Hematopoietic multipotent progenitor cell treated with erythropoietin and hydrocortisone succinate and interleukin-3 and kit ligand, for 4 days (in vitro differentiated cells): ENCODE measurements around the gene NUP98.
"Not testable (repeated sequence)": the region's sequence is repeated elsewhere in the genome, so short reads cannot be mapped to it uniquely, and the experiment has no call there.

ENCODE experiments used
- DNase-seq: peaks from one replicate; pipeline ENCODE4 v3.0.0-alpha.2; 2015

NUP98 gene

DNA sequence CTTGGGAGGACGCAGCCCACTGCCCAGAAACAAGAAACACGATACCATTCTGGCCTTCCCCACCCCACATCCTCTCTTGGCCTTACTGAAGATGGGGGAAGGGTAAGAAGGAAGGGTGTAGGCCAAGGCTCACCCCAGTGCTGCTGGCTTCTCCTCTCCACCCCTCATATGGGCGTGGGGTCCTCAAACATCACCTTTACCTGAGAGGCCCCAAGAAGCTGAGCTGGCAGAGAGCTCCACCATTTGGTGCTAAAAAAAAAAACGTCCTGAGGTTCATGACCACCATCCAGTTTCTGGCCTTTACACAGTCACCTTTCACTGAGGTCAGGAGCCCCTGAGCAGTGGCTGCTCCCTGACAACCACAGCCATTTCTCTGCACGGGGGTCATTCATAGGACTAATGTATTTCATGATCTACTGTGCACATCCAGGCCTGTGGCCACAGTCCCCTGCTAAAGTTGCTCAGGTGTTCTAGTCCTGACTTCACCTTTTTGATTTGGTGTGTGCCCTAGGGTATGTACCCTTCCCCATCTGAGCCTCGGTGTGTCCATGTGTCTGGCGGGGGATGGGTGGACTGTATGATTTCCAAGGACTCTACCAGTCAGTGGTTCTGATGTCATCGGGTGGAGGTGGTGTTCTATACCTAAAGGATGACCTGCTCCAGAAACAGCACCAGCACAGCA lies 28.3 kb upstream of the NUP98 start:
- DNase-seq, result no peak

DNA sequence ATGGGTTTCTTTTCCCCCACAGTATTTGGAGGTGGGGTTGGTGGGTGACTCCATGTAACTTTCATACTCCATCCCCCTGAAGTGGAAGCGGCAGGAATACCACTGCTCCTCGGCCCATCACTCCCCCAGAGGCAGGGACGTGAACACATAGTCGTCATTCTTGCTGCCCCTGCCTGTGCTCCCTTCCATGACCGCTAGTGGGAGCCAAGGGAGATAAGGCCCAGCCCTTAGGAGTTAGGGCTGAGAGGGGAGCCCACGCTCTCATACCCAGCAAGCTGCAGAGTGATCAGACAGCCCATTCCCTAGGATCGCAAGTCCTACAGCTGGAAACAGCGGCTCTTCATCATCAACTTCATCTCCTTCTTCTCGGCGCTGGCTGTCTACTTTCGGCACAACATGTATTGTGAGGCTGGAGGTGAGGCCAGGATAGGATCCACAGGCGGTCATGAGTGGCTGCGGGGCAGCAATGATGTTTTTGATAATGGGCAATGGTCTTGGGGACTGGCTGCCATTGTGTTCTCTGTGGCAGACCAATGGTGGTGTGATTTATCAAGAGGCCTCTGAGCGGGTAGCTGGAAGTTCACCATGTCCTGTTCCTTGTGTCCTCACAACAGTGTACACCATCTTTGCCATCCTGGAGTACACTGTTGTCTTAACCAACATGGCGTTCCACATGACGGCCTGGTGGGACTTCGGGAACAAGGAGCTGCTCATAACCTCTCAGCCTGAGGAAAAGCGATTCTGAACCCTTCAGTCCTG lies 27.5 kb upstream of the NUP98 start:
- DNase-seq, result peak; percentile 96

DNA sequence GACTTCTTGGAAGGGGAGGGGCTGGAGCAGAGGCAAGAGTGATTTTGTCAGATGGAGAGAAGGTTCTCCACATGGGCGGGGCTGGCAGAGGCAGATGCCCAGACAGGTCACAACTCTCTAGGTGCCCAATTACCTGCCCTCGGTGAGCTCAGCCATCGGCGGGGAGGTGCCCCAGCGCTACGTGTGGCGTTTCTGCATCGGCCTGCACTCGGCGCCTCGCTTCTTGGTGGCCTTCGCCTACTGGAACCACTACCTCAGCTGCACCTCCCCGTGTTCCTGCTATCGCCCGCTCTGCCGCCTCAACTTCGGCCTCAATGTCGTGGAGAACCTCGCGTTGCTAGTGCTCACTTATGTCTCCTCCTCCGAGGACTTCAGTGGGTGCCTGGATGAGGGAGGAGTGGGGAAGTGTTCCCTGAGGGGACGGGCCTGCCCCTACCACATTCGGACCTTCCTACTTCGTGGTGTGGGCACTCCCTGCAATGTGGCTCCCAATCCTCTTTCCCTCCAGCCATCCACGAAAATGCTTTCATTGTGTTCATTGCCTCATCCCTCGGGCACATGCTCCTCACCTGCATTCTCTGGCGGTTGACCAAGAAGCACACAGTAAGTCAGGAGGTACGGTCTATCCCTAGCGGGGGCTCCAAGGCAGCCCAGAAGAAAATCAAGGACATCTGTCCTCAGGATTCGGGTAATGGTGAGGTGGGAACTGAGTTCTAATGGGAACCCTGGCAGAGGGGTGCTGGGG lies 26.6 kb upstream of the NUP98 start:
- no peak for DNase-seq

GRCh38 chr11:3823303-3823702 lies 25.9 kb upstream of the NUP98 start:
- DNase-seq, result no peak

- no peak for DNase-seq
Measured at GRCh38 chr11:3822312-3822711, 25.0 kb upstream of the NUP98 start.

GRCh38 chr11:3820971-3821370 lies 23.6 kb upstream of the NUP98 start:
- no peak for DNase-seq

GRCh38 chr11:3817181-3817800 lies 19.9 kb upstream of the NUP98 start:
- DNase-seq, result peak; percentile 51

DNA sequence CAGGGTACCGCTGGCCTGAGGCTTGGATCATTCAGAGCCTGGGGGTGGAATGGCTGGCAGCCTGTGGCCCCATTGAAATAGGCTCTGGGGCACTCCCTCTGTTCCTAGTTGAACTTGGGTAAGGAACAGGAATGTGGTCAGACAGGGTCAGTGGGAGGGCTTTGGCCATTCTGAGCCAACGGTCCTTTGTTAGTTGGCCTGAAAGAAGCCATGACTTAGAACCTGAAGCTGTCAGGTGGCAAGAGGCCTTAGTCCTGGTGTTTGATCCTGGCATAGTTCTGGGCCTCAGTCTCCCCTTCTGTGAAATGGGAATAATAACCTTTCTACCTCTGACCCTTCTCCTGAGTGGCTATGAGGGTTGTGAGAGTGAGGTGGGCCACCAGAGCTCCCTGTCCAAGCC lies 19.3 kb upstream of the NUP98 start:
- DNase-seq, result no peak

- DNase-seq, result no peak
Measured at GRCh38 chr11:3815845-3816244, 18.5 kb upstream of the NUP98 start.

- DNase-seq, result not testable (repeated sequence)
Measured at GRCh38 chr11:3814832-3815231, 17.5 kb upstream of the NUP98 start.

DNA sequence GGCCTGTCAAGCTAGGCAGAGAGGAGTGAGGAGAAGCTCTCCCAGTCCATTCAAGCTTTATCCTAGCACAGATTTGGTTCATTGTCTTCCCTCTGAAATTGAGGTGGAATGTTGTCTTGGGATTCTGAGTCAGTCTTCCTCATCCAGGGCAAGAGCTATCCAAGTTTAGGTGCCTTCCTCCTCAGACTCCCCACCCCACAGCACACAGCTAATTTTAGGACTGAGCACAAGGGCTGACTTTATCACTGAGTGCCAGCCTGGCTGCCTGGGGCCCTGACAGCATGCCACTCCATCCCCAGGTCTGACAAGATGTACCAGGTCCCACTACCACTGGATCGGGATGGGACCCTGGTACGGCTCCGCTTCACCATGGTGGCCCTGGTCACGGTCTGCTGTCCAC lies 13.6 kb upstream of the NUP98 start:
- no peak for DNase-seq

DNA sequence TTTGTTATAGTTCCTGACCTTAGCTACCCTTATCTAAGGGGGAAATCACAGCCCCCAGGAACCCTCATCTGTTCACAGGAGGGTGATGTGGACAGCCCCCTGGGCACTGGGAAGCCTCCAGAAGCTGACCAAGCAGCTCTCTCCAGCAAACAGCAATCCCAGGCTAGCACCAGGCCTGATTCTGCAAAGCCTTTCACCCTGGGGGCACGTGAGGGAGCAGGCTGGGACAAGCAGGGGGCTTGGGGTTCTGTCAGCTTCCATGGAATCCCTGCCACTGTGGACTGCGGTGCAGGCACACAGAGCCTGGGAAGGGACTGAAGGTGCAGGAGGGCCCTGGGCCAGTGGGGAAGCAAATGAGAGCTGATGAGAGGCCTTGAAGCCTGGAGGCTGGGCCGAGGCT lies 13.1 kb upstream of the NUP98 start:
- DNase-seq, result no peak

DNA sequence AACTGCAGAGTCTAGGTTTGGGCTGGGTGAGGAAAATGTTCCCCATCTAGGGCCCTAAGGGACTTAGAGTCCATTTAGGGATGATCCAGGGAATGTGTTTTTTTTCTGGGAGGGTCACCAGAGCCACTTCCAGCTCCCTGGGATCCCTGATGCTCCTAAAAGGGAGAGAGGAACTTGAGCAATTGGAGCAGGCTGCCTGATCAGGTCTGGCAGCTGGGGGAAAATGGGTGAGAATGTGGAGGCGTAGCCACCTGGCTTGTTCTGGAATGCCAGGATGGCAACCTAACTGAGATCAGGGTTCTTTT lies 12.2 kb upstream of the NUP98 start:
- DNase-seq, result no peak

DNA sequence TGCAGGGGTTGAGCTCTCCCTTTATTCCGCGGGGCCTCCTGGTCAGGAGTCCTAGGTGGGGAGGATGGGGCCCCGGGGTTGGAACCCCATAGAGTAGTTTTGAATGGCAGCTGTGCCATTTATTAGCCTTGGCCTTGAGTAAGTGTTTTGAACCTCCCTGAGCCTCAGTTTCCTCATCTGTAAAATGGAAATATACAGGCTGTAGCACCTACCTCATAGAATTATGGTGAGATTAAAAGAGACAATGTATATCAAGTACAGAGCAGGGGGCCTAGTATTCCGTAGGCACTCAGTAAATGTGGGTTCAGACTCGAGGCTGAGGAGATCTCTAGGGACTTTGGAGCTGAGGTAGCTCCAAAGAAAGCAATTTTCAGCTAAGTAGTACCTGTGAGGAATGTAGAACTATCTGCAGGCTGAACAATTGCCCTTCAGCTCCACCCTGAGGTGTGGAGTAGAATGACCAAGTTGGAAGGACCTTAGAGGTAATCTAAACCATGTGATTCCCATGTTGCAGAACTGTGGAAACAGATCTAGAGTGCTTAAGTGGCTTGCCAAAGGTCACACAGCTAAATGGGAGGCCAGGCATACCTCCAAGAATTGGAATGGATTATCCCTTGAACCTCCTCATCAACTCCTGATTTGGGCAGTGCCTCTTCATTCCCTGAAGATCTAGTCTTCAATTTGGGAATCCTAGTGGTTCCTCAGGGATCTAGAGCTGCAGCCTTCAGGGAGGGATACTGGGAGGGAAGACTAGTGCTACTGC lies 11.7 kb upstream of the NUP98 start:
- DNase-seq, result peak; percentile 90

- DNase-seq, result peak; percentile 83
Measured at GRCh38 chr11:3807909-3808860, 10.8 kb upstream of the NUP98 start, which contains the start of gene PGAP2. Gene PGAP2, plus strand, starts transcription at chr11:3808560. Its CDS starts 2,700 bp downstream, at chr11:3811260.

DNA sequence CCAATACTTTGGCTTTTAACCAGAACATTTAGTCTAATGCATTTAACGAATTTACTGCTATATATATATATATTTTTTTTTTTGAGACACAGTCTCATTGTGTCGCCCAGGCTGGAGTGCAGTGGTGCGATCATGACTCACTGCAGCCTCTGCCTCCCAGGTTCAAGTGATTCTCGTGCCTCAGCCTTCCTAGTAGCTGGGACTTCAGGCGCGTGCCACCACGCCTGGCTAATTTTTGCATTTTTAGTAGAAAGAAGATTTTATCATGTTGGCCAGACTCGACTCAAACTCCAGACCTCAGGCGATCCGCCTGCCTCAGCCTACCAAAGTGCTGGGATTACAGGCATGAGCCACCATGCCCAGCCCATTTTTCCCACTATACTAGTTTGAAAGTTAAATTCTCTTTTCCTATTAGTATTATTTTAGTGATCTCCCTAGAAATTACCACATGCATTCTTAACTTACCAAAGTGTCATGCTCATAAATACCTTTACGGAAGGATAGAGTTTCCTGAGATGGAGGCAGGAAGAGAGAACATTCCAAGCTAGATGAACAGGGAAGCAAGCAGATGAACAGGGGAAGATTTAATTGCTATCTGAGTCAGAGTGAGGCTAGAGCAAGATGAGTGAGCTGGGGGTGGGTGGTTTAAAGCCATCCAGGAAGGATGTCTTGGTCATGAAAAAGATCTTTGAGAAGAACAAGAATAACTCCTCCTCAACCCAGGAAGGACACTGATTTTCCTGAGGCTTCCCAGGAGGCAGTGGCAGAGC lies 6.6 kb upstream of the NUP98 start:
- no peak for DNase-seq

- DNase-seq, result no peak
Measured at GRCh38 chr11:3802011-3802790, 4.8 kb upstream of the NUP98 start.

DNA sequence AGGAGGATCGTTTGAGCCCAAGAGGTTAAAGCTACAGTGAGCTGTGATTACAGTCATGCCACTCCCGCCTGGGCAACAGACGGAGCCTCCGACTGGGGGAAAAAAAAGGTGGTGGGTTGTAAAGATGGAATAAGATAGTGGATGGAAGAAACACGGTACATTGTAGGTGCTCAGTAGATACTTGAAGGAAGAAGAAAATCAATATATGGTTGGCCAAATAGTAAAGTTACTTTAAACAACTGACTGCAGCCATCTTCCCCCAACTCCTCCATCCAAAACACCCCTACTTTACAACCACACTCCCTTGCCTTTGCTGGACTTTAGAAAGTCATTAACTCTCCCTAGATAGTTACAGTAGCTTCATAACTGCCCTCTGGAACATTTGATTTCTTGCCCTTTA lies 2.5 kb upstream of the NUP98 start:
- DNase-seq, result no peak

GRCh38 chr11:3799143-3799542 lies 1.8 kb upstream of the NUP98 start:
- DNase-seq, result no peak

DNA sequence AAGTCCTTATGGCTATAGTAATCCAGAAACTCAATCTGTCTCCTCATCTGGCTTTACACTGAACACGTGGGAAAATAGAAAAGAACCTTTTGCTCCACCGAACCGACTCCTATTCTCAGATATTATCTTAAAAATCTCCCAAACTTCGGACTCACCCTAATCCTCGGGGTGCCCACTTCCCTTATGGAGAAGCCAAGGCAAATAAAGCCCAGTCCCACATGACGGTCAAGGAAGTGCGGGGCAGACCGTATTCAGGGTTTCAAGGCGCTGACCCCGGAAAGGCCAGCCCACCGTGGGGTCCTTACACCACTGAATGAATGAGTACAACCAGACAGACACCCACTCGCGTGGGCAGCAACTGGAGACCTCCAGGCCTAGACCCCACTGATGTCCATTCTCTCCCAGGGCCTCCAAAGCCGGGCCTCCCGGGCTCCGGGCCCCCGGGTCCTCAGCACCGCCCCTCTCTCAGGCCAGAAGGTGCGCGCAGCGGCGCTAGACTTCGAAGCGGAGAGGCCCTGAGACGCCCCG lies 489 bp downstream of the NUP98 start:
- no peak for DNase-seq
